HFFc6 (cell line): Measurements from ENCODE around the gene PLEKHA6. TPM values are rescaled to one million over a fixed set of nuclear protein-coding genes. Genes with fewer than 3 reads are reported as not detected.

Source experiments
- DNase-seq: peaks from one replicate; pipeline ENCODE4 v3.0.0-alpha.2; 2018
- H3K27ac Mint-ChIP-seq: 2 replicates; pipeline ENCODE4 v1.8.0; 2020; ENCODE audit warnings: mild to moderate bottlenecking, mixed read lengths
- H3K27me3 Mint-ChIP-seq: 2 replicates; pipeline ENCODE4 v1.8.0; 2021; ENCODE audit warnings: mild to moderate bottlenecking, moderate library complexity, mixed read lengths; ENCODE audit not compliant: insufficient read depth
- H3K36me3 Mint-ChIP-seq: 2 replicates; pipeline ENCODE4 v1.8.0; 2021; ENCODE audit warnings: low read depth, mixed read lengths
- H3K4me1 Mint-ChIP-seq: 2 replicates; pipeline ENCODE4 v1.8.0; 2020; ENCODE audit warnings: low read depth, mixed read lengths
- H3K4me3 Mint-ChIP-seq: 2 replicates; pipeline ENCODE4 v1.8.0; 2020; ENCODE audit warnings: mild to moderate bottlenecking, moderate library complexity, mixed read lengths
- H3K9me3 Mint-ChIP-seq: 2 replicates; pipeline ENCODE4 v1.8.0; 2020; ENCODE audit warnings: mild to moderate bottlenecking, mixed read lengths
- total RNA-seq, 6 experiments: library from RNA; stranded (reverse); fragmentation: NEBNext Ultra II Directional; extraction: Animal tissue kit (Norgen Biotek cat#: 25700); gene quantifications; 2 replicates in 1 of 6; 3 replicates in 5 of 6; pipeline ENCODE4 v1.2.3, GENCODE V29; 2021
- TF ChIP-seq, protein P1 (sequence below): fragments of 200-600 bp; sonication (generic); IDR thresholded peaks from 2 replicates; pipeline ENCODE4 v1.5.0; 2021; ENCODE audit warnings: antibody characterized with exemption, mild to moderate bottlenecking

PLEKHA6 gene
- total RNA-seq, 6 experiments from 2014 or later, result 1.3 to 2.4 (median 1.5) TPM

DNA sequence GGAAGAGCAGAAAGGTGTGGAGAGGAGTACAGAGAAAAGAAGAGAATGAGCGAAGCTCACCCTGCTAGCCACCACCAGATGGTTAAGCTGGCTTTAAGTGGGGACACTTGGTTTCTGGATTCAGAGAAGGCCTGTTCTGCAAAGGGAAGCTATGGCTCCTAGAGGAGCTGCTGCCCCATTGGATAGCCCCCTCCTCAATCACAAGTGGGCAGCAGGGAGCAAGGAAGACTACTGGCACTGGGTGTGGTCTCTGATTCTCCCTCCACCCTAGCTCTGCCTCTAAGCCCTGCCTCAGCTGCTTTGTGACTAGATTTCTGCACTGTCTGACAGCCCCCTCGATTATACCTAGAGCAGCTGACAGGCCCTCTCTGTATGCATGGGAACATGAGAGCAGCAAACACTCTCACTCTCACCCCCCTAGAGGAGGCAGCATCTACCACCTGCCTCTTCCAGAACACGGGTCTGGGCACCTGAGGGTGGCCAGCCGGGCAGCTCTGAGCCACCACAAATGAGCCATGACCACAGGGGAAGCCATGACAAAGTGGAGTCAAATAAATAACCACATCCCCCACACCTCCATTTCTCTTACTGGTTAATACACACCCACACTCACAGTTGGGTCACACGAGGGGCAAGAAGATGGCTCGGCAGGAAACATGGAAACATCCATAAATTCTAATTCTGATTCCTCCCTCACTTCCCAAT, 13.6 kb downstream of the PLEKHA6 start:
- Mint-ChIP-seq H3K4me3 (no peak overlapping the region), H3K27me3 (peaks cover 9% of the 10 kb centered on the region), H3K4me1 (peaks cover 42% of the 10 kb centered on the region), H3K27ac (no peak overlapping the region), H3K9me3 (no peaks in the 10 kb centered on the region), H3K36me3 (no peaks in the 10 kb centered on the region)
- no peak for DNase-seq
- TF ChIP-seq, protein P1, sequence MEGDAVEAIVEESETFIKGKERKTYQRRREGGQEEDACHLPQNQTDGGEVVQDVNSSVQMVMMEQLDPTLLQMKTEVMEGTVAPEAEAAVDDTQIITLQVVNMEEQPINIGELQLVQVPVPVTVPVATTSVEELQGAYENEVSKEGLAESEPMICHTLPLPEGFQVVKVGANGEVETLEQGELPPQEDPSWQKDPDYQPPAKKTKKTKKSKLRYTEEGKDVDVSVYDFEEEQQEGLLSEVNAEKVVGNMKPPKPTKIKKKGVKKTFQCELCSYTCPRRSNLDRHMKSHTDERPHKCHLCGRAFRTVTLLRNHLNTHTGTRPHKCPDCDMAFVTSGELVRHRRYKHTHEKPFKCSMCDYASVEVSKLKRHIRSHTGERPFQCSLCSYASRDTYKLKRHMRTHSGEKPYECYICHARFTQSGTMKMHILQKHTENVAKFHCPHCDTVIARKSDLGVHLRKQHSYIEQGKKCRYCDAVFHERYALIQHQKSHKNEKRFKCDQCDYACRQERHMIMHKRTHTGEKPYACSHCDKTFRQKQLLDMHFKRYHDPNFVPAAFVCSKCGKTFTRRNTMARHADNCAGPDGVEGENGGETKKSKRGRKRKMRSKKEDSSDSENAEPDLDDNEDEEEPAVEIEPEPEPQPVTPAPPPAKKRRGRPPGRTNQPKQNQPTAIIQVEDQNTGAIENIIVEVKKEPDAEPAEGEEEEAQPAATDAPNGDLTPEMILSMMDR, result no peak

DNA sequence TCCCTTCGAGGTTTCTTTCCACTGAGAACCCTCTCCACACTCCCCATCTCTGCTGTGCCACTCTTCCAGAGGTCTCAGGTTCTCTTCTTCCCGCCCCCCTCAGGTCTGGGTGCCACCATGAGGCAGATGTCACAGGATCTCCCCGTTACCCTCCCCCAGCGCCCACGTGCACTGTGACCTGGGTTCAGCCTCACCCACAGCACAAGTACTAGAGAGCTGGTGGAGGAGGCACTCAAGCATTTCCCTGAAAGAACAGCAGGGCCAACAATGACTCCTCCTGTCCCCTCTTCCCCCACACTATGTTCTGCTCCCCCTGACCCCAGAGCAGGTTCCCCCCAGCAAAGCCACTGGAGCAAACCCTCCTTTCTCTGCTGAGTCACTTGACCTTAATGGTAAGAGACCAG, 14.3 kb downstream of the PLEKHA6 start:
- TF ChIP-seq, protein P1, result no peak
- DNase-seq, result no peak
- H3K9me3 Mint-ChIP-seq, result no peaks in the 10 kb centered on the region
- no peaks in the 10 kb centered on the region for H3K36me3 Mint-ChIP-seq
- peaks cover 42% of the 10 kb centered on the region for H3K4me1 Mint-ChIP-seq
- no peak overlapping the region for H3K4me3 Mint-ChIP-seq
- H3K27me3 Mint-ChIP-seq, result peaks cover 9% of the 10 kb centered on the region
- no peak overlapping the region for H3K27ac Mint-ChIP-seq

DNA sequence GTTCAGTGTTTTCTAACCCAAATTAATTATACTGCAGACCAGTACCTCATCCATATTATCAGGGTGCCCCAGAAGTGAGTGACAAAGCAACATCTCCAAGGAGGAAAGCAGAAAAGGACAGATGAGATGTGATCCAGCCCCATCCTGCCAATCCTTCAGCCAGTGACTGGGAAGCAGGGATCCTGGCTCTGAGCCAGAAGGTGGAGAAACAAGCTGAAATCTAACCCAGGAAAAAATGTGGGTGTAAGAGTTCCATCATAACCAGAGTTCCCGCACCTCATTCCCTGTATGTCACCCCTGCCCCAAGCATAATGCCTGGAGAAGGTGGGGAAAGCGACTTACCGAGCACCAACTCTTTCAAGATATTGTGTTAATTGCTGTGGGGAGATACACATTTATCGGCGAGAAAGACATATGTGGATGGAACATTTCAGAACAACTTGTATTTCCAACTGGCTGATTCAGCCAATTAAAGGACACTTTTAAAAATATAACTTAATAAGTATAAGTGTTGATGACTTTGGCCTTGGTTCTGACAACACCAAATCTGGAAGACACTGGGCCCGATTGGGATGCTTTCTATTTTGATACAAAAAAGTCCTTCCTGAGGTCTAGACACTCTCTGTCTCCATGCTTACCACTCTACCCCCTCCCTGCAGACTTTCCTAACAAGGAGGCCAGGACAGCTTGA, 14.9 kb downstream of the PLEKHA6 start:
- TF ChIP-seq, protein P1, result no peak
- no peaks in the 10 kb centered on the region for H3K36me3 Mint-ChIP-seq
- no peak for DNase-seq
- H3K27me3 Mint-ChIP-seq, result peaks cover 9% of the 10 kb centered on the region
- H3K4me3 Mint-ChIP-seq, result no peak overlapping the region
- peaks cover 41% of the 10 kb centered on the region for H3K4me1 Mint-ChIP-seq
- H3K9me3 Mint-ChIP-seq, result no peaks in the 10 kb centered on the region
- no peak overlapping the region for H3K27ac Mint-ChIP-seq

DNA sequence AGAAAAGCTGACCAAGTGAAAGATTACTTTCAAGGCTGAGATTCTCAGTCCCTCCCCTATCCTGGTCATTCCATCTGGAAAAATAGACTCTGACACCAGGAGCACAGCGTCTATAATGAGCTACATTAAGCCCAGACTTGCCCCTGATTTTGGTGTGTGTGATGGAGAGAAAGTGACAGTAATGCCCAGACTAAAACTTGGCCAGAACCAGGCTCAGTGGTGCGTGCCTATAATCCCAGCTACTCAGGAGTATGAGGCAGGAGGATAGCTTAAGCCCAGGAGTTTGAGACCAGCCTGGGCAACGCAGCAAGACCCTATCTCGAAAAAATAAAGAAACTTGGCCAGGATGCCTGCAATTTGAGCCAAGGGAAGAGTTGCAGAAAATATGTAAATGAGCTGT, 15.9 kb downstream of the PLEKHA6 start:
- TF ChIP-seq, protein P1, result no peak
- Mint-ChIP-seq H3K4me1 (peaks cover 41% of the 10 kb centered on the region), H3K27ac (no peak overlapping the region), H3K36me3 (no peaks in the 10 kb centered on the region), H3K9me3 (no peaks in the 10 kb centered on the region), H3K4me3 (no peak overlapping the region), H3K27me3 (peaks cover 9% of the 10 kb centered on the region)
- DNase-seq, result no peak

DNA sequence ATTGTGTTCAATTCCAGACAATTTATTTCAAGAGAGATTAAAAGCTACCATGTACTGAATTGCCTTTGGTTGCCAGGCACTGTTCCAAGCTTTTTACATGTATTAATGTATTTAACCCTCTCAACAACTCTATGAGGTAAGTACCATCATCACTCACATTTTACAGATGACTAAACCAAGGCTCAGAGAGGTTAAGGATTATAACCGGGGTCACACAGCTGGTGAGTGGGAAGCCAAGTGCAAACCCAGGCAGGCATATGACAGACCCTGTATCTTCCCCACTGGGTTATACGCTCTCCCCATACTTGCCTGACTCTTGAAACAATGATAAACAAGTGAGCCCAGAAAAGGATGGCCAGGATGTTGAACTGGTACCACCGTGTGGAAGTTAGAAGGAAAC, 16.5 kb downstream of the PLEKHA6 start:
- Mint-ChIP-seq H3K27me3 (peaks cover 9% of the 10 kb centered on the region), H3K9me3 (no peaks in the 10 kb centered on the region), H3K4me1 (peaks cover 41% of the 10 kb centered on the region), H3K36me3 (no peaks in the 10 kb centered on the region), H3K4me3 (no peak overlapping the region), H3K27ac (no peak overlapping the region)
- DNase-seq, result no peak
- TF ChIP-seq, protein P1, result no peak
